ENCODE results near the gene PCDHB15. TPM values are rescaled to one million over a fixed set of nuclear protein-coding genes. Genes with fewer than 3 reads are reported as not detected.
"Not testable (repeated sequence)": the region's sequence is repeated elsewhere in the genome, so short reads cannot be mapped to it uniquely, and the experiment has no call there.

Gene PCDHB15
- total RNA-seq (not detected), polyA plus RNA-seq (not detected)

- peak in 1 of 3 donors; percentile 3 for DNase-seq
These were observed at the start of gene PCDHB15 for GRCh38 chr5:141245250-141245717. Gene PCDHB15 (plus strand): TSS chr5:141245395. CDS start chr5:141245579, 184 bp downstream.

GRCh38 chr5:141196363-141196762 lies 48.8 kb upstream of the PCDHB15 start:
- peaks cover 5% of the 10 kb centered on the region for H3K36me3 Mint-ChIP-seq
- peaks cover 0 to 50% (median 21%) of the 10 kb centered on the region in 7 donors for H3K9me3 Mint-ChIP-seq
- no peak overlapping the region for H3K27ac ChIP-seq (ENCODE audit: insufficient read depth, low read length, poor library complexity, severe bottlenecking)
- peaks cover 0 to 4% (median 0%) of the 10 kb centered on the region in 4 donors for H3K4me1 Mint-ChIP-seq
- H3K27ac Mint-ChIP-seq = no peak overlapping the region
- ATAC-seq (ENCODE audit: low read depth in 2 of 2) (no peak), DNase-seq (no peak)
- H3K9me3 ChIP-seq (ENCODE audit: control insufficient read depth in 2 of 2, low read length in 2 of 2) = peaks cover 17 to 25% of the 10 kb centered on the region in 2 experiments
- H3K27me3 Mint-ChIP-seq = peaks cover 14% of the 10 kb centered on the region
- no peaks in the 10 kb centered on the region for H3K4me1 ChIP-seq (ENCODE audit: control insufficient read depth, insufficient read depth, low read length, poor library complexity, severe bottlenecking)
- H3K27me3 ChIP-seq (ENCODE audit: control insufficient read depth, insufficient read depth, low read length) = peaks cover 5% of the 10 kb centered on the region
- no peak overlapping the region for H3K4me3 ChIP-seq (ENCODE audit: low read depth, low read length)
- no peak overlapping the region for H3K4me3 Mint-ChIP-seq
- H3K36me3 ChIP-seq (ENCODE audit: control insufficient read depth, insufficient read depth, low read length) = no peaks in the 10 kb centered on the region

More at GRCh38 chr5:141245250-141245717, at the start of gene PCDHB15:
- Histone ChIP-seq H3K4me3 (ENCODE audit: low read depth, low read length) (peak within 1 kb of the TSS; percentile 48), H3K4me1 (ENCODE audit: control insufficient read depth, insufficient read depth, low read length, poor library complexity, severe bottlenecking) (no peaks in the 10 kb centered on the region), H3K36me3 (ENCODE audit: control insufficient read depth, insufficient read depth, low read length) (no peaks in the 10 kb centered on the region), H3K9me3 (ENCODE audit: control insufficient read depth in 2 of 2, low read length in 2 of 2) (peaks cover 56 to 92% of the 10 kb centered on the region in 2 experiments), H3K27ac (ENCODE audit: insufficient read depth, low read length, poor library complexity, severe bottlenecking) (no peak within 1 kb of the TSS), H3K27me3 (ENCODE audit: control insufficient read depth, insufficient read depth, low read length) (peaks cover 2% of the 10 kb centered on the region)
- peak within 1 kb of the TSS in 2 of 4 donors; percentile 19 to 55 for H3K4me3 Mint-ChIP-seq
- ATAC-seq (ENCODE audit: low read depth in 2 of 2) = no peak
- H3K36me3 Mint-ChIP-seq = peaks cover 6% of the 10 kb centered on the region
- no peak within 1 kb of the TSS for H3K27ac Mint-ChIP-seq
- peaks cover 0 to 2% (median 0%) of the 10 kb centered on the region in 4 donors for H3K4me1 Mint-ChIP-seq
- peaks cover 12% of the 10 kb centered on the region for H3K27me3 Mint-ChIP-seq
- H3K9me3 Mint-ChIP-seq = peaks cover 2 to 71% (median 26%) of the 10 kb centered on the region in 7 donors

DNA sequence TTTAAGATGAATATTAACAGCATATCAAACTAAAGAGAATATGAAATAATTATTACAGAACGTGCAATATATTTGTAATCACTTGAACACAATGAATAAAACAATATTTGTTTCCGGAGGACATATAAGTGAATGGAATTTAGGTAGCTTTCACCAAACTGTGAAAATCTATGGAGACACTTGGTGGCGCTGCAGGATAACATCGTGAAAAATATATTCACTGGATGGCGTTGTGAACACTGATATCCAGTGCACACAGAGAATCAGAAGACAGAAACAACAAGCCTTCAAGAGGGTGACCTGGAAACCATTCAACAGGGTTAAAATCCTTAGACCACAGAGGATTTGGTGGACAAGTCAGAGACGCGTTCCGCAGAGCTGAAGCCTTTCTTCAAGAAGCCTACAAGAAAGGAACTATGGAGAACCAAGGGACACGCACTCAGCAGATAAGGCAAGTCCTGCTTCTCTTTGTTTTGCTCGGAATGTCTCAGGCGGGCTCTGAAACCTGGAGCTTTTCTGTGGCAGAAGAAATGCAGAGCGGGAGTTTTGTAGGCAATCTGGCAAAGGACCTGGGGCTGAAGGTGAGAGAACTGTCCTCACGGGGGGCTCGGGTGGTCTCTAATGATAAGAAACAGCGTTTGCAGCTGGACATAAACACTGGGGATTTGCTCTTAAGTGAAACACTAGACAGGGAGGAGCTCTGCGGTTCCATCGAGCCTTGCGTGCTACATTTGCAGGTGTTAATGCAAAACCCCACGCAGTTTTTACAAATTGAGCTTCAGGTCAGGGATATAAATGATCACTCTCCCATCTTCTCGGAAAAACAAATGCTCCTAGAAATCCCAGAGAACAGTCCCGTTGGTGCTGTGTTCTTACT lies 45.6 kb upstream of the PCDHB15 start, which contains the start of gene PCDHB11:
Gene PCDHB11 (plus strand): TSS at position 269 of the 877 bp plus-strand sequence. CDS start 148 bp downstream, at position 417.
- Histone ChIP-seq H3K4me3 (ENCODE audit: low read depth, low read length) (no peak within 1 kb of the TSS), H3K27me3 (ENCODE audit: control insufficient read depth, insufficient read depth, low read length) (peaks cover 5% of the 10 kb centered on the region), H3K27ac (ENCODE audit: insufficient read depth, low read length, poor library complexity, severe bottlenecking) (no peak within 1 kb of the TSS), H3K9me3 (ENCODE audit: control insufficient read depth in 2 of 2, low read length in 2 of 2) (peaks cover 17 to 25% of the 10 kb centered on the region in 2 experiments), H3K36me3 (ENCODE audit: control insufficient read depth, insufficient read depth, low read length) (no peaks in the 10 kb centered on the region), H3K4me1 (ENCODE audit: control insufficient read depth, insufficient read depth, low read length, poor library complexity, severe bottlenecking) (no peaks in the 10 kb centered on the region)
- H3K36me3 Mint-ChIP-seq = no peaks in the 10 kb centered on the region
- peaks cover 10% of the 10 kb centered on the region for H3K27me3 Mint-ChIP-seq
- ATAC-seq (ENCODE audit: low read depth in 2 of 2) = no peak
- H3K4me1 Mint-ChIP-seq = no peaks in the 10 kb centered on the region
- H3K9me3 Mint-ChIP-seq = peaks cover 0 to 44% (median 16%) of the 10 kb centered on the region in 7 donors
- no peak within 1 kb of the TSS for H3K27ac Mint-ChIP-seq
- no peak within 1 kb of the TSS for H3K4me3 Mint-ChIP-seq
- DNase-seq = no peak

DNA sequence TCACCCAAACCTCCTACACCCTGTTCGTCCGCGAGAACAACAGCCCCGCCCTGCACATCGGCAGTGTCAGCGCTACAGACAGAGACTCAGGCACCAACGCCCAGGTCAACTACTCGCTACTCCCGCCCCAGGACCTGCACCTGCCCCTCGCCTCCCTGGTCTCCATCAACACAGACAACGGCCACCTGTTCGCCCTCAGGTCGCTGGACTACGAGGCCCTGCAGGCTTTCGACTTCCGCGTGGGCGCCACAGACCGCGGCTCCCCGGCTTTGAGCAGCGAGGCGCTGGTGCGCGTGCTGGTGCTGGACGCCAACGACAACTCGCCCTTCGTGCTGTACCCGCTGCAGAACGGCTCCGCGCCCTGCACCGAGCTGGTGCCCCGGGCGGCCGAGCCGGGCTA lies 44.1 kb upstream of the PCDHB15 start:
- not testable (repeated sequence) for H3K36me3 ChIP-seq (ENCODE audit: control insufficient read depth, insufficient read depth, low read length); DNase-seq; H3K27me3 ChIP-seq (ENCODE audit: control insufficient read depth, insufficient read depth, low read length); H3K4me3 Mint-ChIP-seq; H3K4me3 ChIP-seq (ENCODE audit: low read depth, low read length); H3K4me1 Mint-ChIP-seq; H3K4me1 ChIP-seq (ENCODE audit: control insufficient read depth, insufficient read depth, low read length, poor library complexity, severe bottlenecking); H3K27ac ChIP-seq (ENCODE audit: insufficient read depth, low read length, poor library complexity, severe bottlenecking); H3K36me3 Mint-ChIP-seq; ATAC-seq (ENCODE audit: low read depth in 2 of 2); H3K27ac Mint-ChIP-seq; H3K27me3 Mint-ChIP-seq
- peaks cover 17 to 22% of the 10 kb centered on the region in 2 experiments for H3K9me3 ChIP-seq (ENCODE audit: control insufficient read depth in 2 of 2, low read length in 2 of 2)
- peaks cover 0 to 40% (median 15%) of the 10 kb centered on the region in 7 donors for H3K9me3 Mint-ChIP-seq

GRCh38 chr5:141201646-141202045 lies 43.5 kb upstream of the PCDHB15 start:
- ATAC-seq (ENCODE audit: low read depth in 2 of 2) = not testable (repeated sequence)

DNA sequence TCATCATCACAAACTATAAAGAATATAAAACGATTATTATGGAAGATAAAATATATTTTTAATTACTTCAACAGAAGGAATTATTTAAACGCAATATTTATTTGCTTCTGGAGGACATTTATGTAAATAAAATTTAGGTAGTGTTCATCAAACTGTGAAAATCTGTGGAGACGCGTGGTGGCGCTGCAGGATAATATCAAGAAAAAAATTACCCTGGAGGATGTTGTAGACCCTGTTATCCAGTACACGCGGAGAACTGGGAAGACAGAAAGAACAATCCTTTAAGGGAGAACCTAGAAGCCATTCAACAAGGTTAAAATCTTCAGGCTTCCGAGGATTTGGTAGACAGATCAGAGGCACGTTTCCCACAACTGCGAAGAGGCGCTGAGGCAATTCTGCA lies 36.7 kb upstream of the PCDHB15 start, which contains the start of gene PCDHB12:
Gene PCDHB12 (plus strand): TSS at position 242 of the 400 bp plus-strand sequence. CDS start 189 bp downstream, outside the sequence.
- Histone ChIP-seq H3K4me1 (ENCODE audit: control insufficient read depth, insufficient read depth, low read length, poor library complexity, severe bottlenecking) (no peaks in the 10 kb centered on the region), H3K27ac (ENCODE audit: insufficient read depth, low read length, poor library complexity, severe bottlenecking) (no peak within 1 kb of the TSS), H3K27me3 (ENCODE audit: control insufficient read depth, insufficient read depth, low read length) (peaks cover 15% of the 10 kb centered on the region), H3K36me3 (ENCODE audit: control insufficient read depth, insufficient read depth, low read length) (no peaks in the 10 kb centered on the region), H3K4me3 (ENCODE audit: low read depth, low read length) (no peak within 1 kb of the TSS), H3K9me3 (ENCODE audit: control insufficient read depth in 2 of 2, low read length in 2 of 2) (no peaks in the 10 kb centered on the region)
- no peak within 1 kb of the TSS for H3K27ac Mint-ChIP-seq
- H3K27me3 Mint-ChIP-seq = peaks cover 20% of the 10 kb centered on the region
- peak within 1 kb of the TSS in 1 of 4 donors; percentile 71 for H3K4me3 Mint-ChIP-seq
- peak in 1 of 3 donors; percentile 2 for DNase-seq
- H3K36me3 Mint-ChIP-seq = no peaks in the 10 kb centered on the region
- H3K4me1 Mint-ChIP-seq = peaks cover 0 to under 1% (median under 1%) of the 10 kb centered on the region in 4 donors
- H3K9me3 Mint-ChIP-seq = peaks cover 0 to 9% (median 0%) of the 10 kb centered on the region in 7 donors
- ATAC-seq (ENCODE audit: low read depth in 2 of 2) = no peak

More at GRCh38 chr5:141201646-141202045, 43.5 kb upstream of the PCDHB15 start:
- H3K4me3 ChIP-seq (ENCODE audit: low read depth, low read length); DNase-seq; H3K27ac ChIP-seq (ENCODE audit: insufficient read depth, low read length, poor library complexity, severe bottlenecking); H3K27ac Mint-ChIP-seq; H3K27me3 ChIP-seq (ENCODE audit: control insufficient read depth, insufficient read depth, low read length); H3K4me3 Mint-ChIP-seq; H3K4me1 ChIP-seq (ENCODE audit: control insufficient read depth, insufficient read depth, low read length, poor library complexity, severe bottlenecking); H3K4me1 Mint-ChIP-seq; H3K36me3 ChIP-seq (ENCODE audit: control insufficient read depth, insufficient read depth, low read length); H3K36me3 Mint-ChIP-seq: not testable (repeated sequence)
- peaks cover 14% of the 10 kb centered on the region for H3K27me3 Mint-ChIP-seq
- peaks cover 13 to 17% of the 10 kb centered on the region in 2 experiments for H3K9me3 ChIP-seq (ENCODE audit: control insufficient read depth in 2 of 2, low read length in 2 of 2)
- peaks cover 0 to 34% (median 10%) of the 10 kb centered on the region in 7 donors for H3K9me3 Mint-ChIP-seq

DNA sequence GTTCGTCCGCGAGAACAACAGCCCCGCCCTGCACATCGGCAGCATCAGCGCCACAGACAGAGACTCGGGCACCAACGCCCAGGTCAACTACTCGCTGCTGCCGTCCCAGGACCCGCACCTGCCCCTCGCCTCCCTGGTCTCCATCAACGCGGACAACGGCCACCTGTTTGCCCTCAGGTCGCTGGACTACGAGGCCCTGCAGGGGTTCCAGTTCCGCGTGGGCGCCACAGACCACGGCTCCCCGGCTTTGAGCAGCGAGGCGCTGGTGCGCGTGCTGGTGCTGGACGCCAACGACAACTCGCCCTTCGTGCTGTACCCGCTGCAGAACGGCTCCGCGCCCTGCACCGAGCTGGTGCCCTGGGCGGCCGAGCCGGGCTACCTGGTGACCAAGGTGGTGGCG lies 34.9 kb upstream of the PCDHB15 start:
- not testable (repeated sequence) for H3K36me3 ChIP-seq (ENCODE audit: control insufficient read depth, insufficient read depth, low read length); H3K4me1 ChIP-seq (ENCODE audit: control insufficient read depth, insufficient read depth, low read length, poor library complexity, severe bottlenecking); H3K27ac Mint-ChIP-seq; H3K4me3 Mint-ChIP-seq; ATAC-seq (ENCODE audit: low read depth in 2 of 2); H3K9me3 ChIP-seq (ENCODE audit: control insufficient read depth in 2 of 2, low read length in 2 of 2); H3K36me3 Mint-ChIP-seq; DNase-seq; H3K27ac ChIP-seq (ENCODE audit: insufficient read depth, low read length, poor library complexity, severe bottlenecking); H3K4me3 ChIP-seq (ENCODE audit: low read depth, low read length); H3K4me1 Mint-ChIP-seq
- H3K9me3 Mint-ChIP-seq = peaks cover 0 to 16% (median 4%) of the 10 kb centered on the region in 7 donors
- H3K27me3 Mint-ChIP-seq = peaks cover 26% of the 10 kb centered on the region
- H3K27me3 ChIP-seq (ENCODE audit: control insufficient read depth, insufficient read depth, low read length) = peaks cover 15% of the 10 kb centered on the region

Data from CD4-positive, CD25-positive, alpha-beta regulatory T cell (primary cell).